Measurements from ENCODE around the gene MXI1.

DNA sequence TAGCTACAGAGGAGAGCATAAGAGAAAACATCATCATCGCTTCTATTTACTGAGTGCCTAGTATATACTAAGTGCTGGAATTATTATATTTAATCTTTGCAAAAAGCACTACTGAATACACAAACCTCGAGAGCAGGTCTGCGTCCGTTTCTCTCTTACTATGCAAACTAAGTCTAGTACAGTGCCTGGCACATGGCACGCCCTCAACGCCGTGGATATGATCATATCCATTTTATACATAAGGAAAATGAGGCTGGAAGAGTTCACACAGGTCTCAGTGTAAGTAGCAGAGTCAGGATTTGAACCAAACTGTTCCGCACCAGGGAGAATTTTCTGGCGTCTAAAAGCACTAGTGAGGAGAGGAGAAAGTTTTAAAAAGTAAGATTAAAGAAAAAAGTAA is 17.6 kb downstream of the MXI1 start:
- TF ChIP-seq CTCF (IDR thresholded peaks at IDR 0.05) (no peak), POLR2AphosphoS5 (IDR thresholded peaks at IDR 0.05; ENCODE audit: insufficient read depth in 1 of 2, low read depth in 1 of 2) (no peak), POLR2A (IDR thresholded peaks at IDR 0.05) (no peak)
